ENCODE results near the gene MBNL1. TPM values are rescaled to one million over a fixed set of nuclear protein-coding genes. Genes with fewer than 3 reads are reported as not detected.

The MBNL1 gene
- polyA plus RNA-seq, 1 donor (not counting 4 experiments of a cell fraction or from before 2014, with no cell fraction given), result 58.3 TPM

- Histone ChIP-seq H3K9me1 (ENCODE audit: control insufficient read depth, extremely low read depth, insufficient read depth, low read length) (no peaks in the 10 kb centered on the region), H3K9ac (ENCODE audit: control insufficient read depth, extremely low read depth, insufficient read depth, low read length) (no peak overlapping the region), H2AFZ (ENCODE audit: control insufficient read depth, low read length) (no peak overlapping the region), H4K20me1 (ENCODE audit: control insufficient read depth, extremely low read depth, insufficient read depth, low read length) (no peaks in the 10 kb centered on the region), H3K4me1 (ENCODE audit: control insufficient read depth, extremely low read depth, insufficient read depth, low read length) (no peaks in the 10 kb centered on the region), H3K27me3 (ENCODE audit: control insufficient read depth, extremely low read depth, insufficient read depth, low read length) (no peaks in the 10 kb centered on the region), H3K36me3 (ENCODE audit: control insufficient read depth in 2 of 2, extremely low read depth in 1 of 2, insufficient read depth in 2 of 2, low read length in 2 of 2) (no peaks in the 10 kb centered on the region), H3K79me2 (ENCODE audit: control insufficient read depth, insufficient read depth, low read length) (no peaks in the 10 kb centered on the region), H3K27ac (ENCODE audit: control insufficient read depth, insufficient read depth, low read length) (no peak overlapping the region), H3K4me2 (ENCODE audit: control insufficient read depth, extremely low read depth, insufficient read depth, low read depth, low read length) (no peak overlapping the region), H3K9me3 (ENCODE audit: control insufficient read depth, low read depth, low read length) (no peaks in the 10 kb centered on the region), H3K4me3 (ENCODE audit: control insufficient read depth in 2 of 3, extremely low read depth in 1 of 3, insufficient read depth in 2 of 3, low read depth in 1 of 3, low read length in 3 of 3) (no peak overlapping the region)
- DNase-seq (ENCODE audit: low read depth, low spot score) (no peak), FAIRE-seq (no peak)
- TF ChIP-seq CTCF (optimal IDR thresholded peaks at IDR 0.05 in 1 of 3, IDR thresholded peaks at IDR 0.05 in 1 of 3, conservative IDR thresholded peaks at IDR 0.05 in 1 of 3; ENCODE audit: extremely low read depth in 1 of 3, insufficient read depth in 2 of 3, low read length in 3 of 3), result no peak
- no peak for TF ChIP-seq EZH2 (IDR thresholded peaks at IDR 0.05; ENCODE audit: low read length)
- dilution Hi-C loops (cut with MboI; ENCODE audit: extremely low pct_ligation_motif_present, low sequenced_read_pairs), result no loop called here
Measured at GRCh38 chr3:152480282-152480953, 211.7 kb downstream of the MBNL1 start.

- DNase-seq (ENCODE audit: low read depth, low spot score) (no peak), FAIRE-seq (no peak)
- Histone ChIP-seq H4K20me1 (ENCODE audit: control insufficient read depth, extremely low read depth, insufficient read depth, low read length) (no peaks in the 10 kb centered on the region), H3K4me2 (ENCODE audit: control insufficient read depth, extremely low read depth, insufficient read depth, low read depth, low read length) (no peak overlapping the region), H3K4me3 (ENCODE audit: control insufficient read depth in 2 of 3, extremely low read depth in 1 of 3, insufficient read depth in 2 of 3, low read depth in 1 of 3, low read length in 3 of 3) (no peak overlapping the region), H3K27me3 (ENCODE audit: control insufficient read depth, extremely low read depth, insufficient read depth, low read length) (no peaks in the 10 kb centered on the region), H3K9ac (ENCODE audit: control insufficient read depth, extremely low read depth, insufficient read depth, low read length) (no peak overlapping the region), H3K36me3 (ENCODE audit: control insufficient read depth in 2 of 2, extremely low read depth in 1 of 2, insufficient read depth in 2 of 2, low read length in 2 of 2) (no peaks in the 10 kb centered on the region), H3K79me2 (ENCODE audit: control insufficient read depth, insufficient read depth, low read length) (no peaks in the 10 kb centered on the region), H3K4me1 (ENCODE audit: control insufficient read depth, extremely low read depth, insufficient read depth, low read length) (no peaks in the 10 kb centered on the region), H2AFZ (ENCODE audit: control insufficient read depth, low read length) (no peak overlapping the region), H3K27ac (ENCODE audit: control insufficient read depth, insufficient read depth, low read length) (no peak overlapping the region), H3K9me3 (ENCODE audit: control insufficient read depth, low read depth, low read length) (no peaks in the 10 kb centered on the region), H3K9me1 (ENCODE audit: control insufficient read depth, extremely low read depth, insufficient read depth, low read length) (no peaks in the 10 kb centered on the region)
- dilution Hi-C loops (cut with MboI; ENCODE audit: extremely low pct_ligation_motif_present, low sequenced_read_pairs), result no loop called here
- TF ChIP-seq EZH2 (IDR thresholded peaks at IDR 0.05; ENCODE audit: low read length) (no peak), CTCF (optimal IDR thresholded peaks at IDR 0.05 in 1 of 3, IDR thresholded peaks at IDR 0.05 in 1 of 3, conservative IDR thresholded peaks at IDR 0.05 in 1 of 3; ENCODE audit: extremely low read depth in 1 of 3, insufficient read depth in 2 of 3, low read length in 3 of 3) (no peak)
Measured at GRCh38 chr3:152486364-152486763, 217.6 kb downstream of the MBNL1 start.
